ENCODE data around the gene CLIC4.

The CLIC4 gene

GRCh38 chr1:24720152-24720551 lies 25.1 kb upstream of the CLIC4 start:
- DNase-seq, result no peak

- DNase-seq, result no peak
These were observed 23.7 kb upstream of the CLIC4 start for GRCh38 chr1:24721533-24721932.

- DNase-seq, result peak; percentile 76
These were observed 22.9 kb upstream of the CLIC4 start for GRCh38 chr1:24722073-24723035.

GRCh38 chr1:24724345-24725208 lies 20.7 kb upstream of the CLIC4 start:
- peak; percentile 65 for DNase-seq

- no peak for DNase-seq
These were observed 20.0 kb upstream of the CLIC4 start for GRCh38 chr1:24725209-24725651.

GRCh38 chr1:24726741-24727140 lies 18.5 kb upstream of the CLIC4 start:
- no peak for DNase-seq

- peak; percentile 95 for DNase-seq
These were observed 17.6 kb upstream of the CLIC4 start for GRCh38 chr1:24727501-24728216.

- DNase-seq, result no peak
These were observed 16.3 kb upstream of the CLIC4 start for GRCh38 chr1:24728982-24729381.

- DNase-seq, result no peak
These were observed 12.9 kb upstream of the CLIC4 start for GRCh38 chr1:24732186-24732885.

GRCh38 chr1:24733342-24733741 lies 11.9 kb upstream of the CLIC4 start:
- DNase-seq, result peak; percentile 84

GRCh38 chr1:24735156-24735508 lies 10.1 kb upstream of the CLIC4 start:
- DNase-seq, result no peak

GRCh38 chr1:24735509-24736375 lies 9.5 kb upstream of the CLIC4 start:
- DNase-seq, result peak; percentile 44

- no peak for DNase-seq
These were observed 7.7 kb upstream of the CLIC4 start for GRCh38 chr1:24737368-24738117.

- DNase-seq, result no peak
These were observed 6.0 kb upstream of the CLIC4 start for GRCh38 chr1:24739241-24739640.

GRCh38 chr1:24742090-24742938 lies 2.9 kb upstream of the CLIC4 start:
- DNase-seq, result peak; percentile 33

- peak; percentile 69 for DNase-seq
These were observed 1.6 kb upstream of the CLIC4 start for GRCh38 chr1:24743404-24744211.

- peak; percentile 77 for DNase-seq
These were observed 615 bp downstream of the CLIC4 start for GRCh38 chr1:24745711-24746413.

Data from OCI-M1 (cell line).